DOHH2 (cell line): ENCODE results near the gene BMP8A.

ENCODE experiments used
- EZH2phosphoT487 ChIP-seq: fragments of 200-600 bp; sonication (generic); IDR thresholded peaks from 2 replicates; pipeline ENCODE4 v1.6.1; 2017; ENCODE audit warnings: borderline replicate concordance, mild to moderate bottlenecking, antibody characterized with exemption, low read length, moderate library complexity, mixed read lengths
- TF ChIP-seq, protein P1 (sequence below): fragments of 200-600 bp; sonication (generic); IDR thresholded peaks from one replicate; pipeline ENCODE4 v1.5.1; 2014; ENCODE audit warnings: antibody characterized with exemption, mild to moderate bottlenecking, low read depth, low read length; ENCODE audit not compliant: poor library complexity, severe bottlenecking

- TF ChIP-seq, protein P1, sequence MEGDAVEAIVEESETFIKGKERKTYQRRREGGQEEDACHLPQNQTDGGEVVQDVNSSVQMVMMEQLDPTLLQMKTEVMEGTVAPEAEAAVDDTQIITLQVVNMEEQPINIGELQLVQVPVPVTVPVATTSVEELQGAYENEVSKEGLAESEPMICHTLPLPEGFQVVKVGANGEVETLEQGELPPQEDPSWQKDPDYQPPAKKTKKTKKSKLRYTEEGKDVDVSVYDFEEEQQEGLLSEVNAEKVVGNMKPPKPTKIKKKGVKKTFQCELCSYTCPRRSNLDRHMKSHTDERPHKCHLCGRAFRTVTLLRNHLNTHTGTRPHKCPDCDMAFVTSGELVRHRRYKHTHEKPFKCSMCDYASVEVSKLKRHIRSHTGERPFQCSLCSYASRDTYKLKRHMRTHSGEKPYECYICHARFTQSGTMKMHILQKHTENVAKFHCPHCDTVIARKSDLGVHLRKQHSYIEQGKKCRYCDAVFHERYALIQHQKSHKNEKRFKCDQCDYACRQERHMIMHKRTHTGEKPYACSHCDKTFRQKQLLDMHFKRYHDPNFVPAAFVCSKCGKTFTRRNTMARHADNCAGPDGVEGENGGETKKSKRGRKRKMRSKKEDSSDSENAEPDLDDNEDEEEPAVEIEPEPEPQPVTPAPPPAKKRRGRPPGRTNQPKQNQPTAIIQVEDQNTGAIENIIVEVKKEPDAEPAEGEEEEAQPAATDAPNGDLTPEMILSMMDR = no peak
- no peak for TF ChIP-seq EZH2phosphoT487
Measured at GRCh38 chr1:39561279-39561678, 69.8 kb downstream of the BMP8A start.
